KBM-7 (cell line): ENCODE results near the gene MBIP.

Experiments used
- DNase-seq: peaks from one replicate; pipeline ENCODE4 v3.0.0-alpha.2; 2015
- in situ Hi-C: fragments of 300-500 bp; cut with MboI; formaldehyde crosslinking; loops from 2 replicates; pipeline ENCODE4 v1.14.3; 2020; ENCODE audit warnings: low sequenced_read_pairs, low pct_unique_long_range_greater_than_20kb, mixed read lengths

The MBIP gene

DNA sequence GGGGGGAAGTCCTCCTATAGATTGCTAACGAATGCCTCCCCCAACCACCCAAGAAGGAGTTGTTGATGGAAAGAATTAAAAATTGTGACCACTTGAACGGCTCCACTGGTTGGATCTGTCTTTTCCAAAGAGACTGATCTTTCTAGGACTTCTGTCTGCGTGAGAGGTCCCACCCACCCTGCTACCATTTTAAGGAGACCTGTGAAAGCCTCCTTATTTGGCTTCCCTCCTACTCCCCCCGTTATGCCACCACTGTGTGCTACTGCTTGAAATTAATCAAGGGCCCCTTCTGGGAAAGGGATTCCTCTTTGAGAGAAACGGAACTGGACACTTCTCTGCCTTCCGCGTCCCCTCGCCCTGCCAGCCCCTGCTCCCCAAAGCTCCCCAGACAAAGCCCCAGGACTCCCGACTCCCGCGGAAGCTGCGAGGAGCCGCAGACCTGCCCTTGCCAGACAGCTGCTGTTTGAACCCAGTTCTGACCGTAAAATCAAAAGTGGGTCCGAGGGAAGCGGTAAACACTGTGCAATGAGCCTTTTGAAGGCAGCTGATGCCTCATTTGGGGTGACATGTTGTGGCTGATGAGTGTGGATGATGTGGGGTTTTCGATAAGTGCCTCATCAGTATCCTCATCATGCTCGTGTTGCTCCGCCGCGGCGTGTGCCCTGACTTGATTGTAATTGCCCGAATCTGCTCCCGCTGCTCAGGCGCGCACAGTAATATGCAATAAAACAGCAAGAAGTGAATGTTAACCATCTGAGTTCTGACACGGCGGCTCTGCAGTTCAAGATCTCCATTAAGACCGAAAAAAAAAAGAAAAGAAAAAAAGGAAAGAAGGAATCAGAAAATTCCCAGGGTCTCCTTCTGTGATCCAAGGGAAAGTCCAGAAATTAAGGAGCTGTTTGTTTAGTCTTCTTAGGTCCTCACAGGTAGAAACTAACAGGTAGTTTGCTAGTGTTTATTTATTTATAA lies 48.2 kb downstream of the MBIP start:
- no peak for DNase-seq
- in situ Hi-C loops, result no loop called here

DNA sequence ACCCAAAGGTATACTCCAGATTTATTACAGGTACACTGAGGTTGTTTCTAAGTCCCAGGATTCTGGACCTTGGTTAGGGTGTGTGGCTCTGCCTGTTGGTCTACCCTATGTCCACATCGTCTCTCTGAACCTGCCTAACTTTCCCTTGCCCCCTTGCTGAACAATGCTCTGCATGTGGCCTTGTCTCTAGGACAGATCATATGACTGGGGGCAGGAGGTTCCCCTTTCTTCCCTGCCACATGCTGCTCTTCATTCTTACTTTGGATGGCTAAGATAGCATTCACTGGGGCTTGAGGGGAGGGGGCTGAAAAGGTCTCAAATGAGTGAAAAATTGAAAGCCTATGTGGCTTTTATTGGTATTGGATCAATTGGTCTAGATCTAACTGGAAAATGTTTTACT lies 49.2 kb downstream of the MBIP start:
- peak; percentile 28 for DNase-seq
- in situ Hi-C loops, result no loop called here

DNA sequence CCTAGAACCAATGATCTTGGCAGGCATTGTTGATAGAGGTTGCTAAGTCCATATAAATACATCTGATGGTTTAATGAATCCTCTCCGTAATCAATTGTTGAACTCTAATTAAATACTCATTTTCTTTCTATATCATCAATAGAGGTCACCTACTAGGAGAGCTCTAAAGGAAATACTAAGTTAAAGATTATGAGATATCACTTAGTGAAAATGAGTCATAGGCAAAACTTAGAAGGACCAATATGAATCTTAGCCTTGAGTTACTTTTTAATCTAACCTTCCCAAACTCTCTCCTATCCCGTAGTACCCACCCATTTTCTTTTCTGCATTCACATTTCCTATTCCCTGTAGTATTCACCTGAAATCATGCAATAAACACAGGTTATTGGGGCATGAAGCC lies 50.2 kb downstream of the MBIP start:
- DNase-seq, result no peak
- in situ Hi-C loops, result no loop called here

DNA sequence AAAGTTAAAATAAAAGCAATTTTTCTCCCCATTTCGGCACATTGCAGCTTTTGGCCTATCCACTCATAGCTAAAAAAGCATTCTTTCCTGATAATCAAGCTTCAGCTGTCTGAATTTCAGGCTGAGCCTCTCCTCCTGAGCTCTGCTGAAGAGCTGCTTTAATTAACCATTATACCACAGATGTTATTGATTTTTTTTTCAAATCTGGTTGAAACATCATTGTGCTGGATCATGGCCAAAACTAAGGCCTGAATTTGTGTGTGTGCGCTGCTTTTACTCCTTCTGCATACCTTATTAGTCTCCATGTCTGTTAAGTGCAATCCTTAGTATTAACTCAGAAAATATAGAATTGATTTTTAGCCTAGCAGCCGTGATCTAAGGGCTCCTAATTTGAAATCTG lies 52.3 kb downstream of the MBIP start:
- no peak for DNase-seq
- in situ Hi-C loops, result no loop called here

DNA sequence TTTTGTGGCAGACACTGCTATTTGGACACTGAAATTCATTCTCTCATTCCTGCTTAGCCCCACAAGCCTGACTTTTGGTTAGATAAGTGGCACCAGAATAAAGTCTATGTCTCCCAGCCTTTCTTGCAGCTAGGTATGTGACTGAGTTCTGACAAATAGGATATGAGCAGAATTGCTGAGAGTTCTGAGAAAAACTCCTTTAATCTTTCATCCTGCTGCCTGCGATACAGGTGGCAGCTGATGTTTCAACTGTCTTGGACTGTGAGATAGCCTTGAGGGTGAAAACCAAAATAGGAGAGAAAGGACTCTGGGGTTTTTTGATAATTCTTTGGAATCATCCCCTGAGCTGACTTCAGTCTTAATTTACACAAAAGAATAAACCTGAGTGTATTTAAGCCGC lies 55.8 kb downstream of the MBIP start:
- in situ Hi-C loops, result no loop called here
- no peak for DNase-seq

DNA sequence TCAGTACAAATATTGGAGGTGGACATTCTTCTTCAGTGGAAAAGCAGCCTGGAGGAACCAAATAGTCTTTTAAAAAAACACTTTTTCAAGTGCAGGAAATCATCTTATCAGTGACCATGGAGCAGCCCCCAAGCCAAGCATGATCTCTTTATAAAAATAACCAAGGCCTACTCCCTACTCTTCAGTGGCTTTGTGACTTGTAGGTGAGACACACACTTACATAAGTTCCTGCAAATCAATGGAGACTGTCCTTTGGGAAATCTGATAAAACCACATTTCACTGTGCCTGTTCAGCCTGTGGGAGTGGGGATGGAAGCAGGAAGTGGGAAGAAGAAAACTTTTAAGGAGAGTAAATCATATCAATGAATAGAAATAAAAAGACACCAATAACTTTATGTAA lies 56.3 kb downstream of the MBIP start:
- DNase-seq, result no peak
- in situ Hi-C loops, result no loop called here

DNA sequence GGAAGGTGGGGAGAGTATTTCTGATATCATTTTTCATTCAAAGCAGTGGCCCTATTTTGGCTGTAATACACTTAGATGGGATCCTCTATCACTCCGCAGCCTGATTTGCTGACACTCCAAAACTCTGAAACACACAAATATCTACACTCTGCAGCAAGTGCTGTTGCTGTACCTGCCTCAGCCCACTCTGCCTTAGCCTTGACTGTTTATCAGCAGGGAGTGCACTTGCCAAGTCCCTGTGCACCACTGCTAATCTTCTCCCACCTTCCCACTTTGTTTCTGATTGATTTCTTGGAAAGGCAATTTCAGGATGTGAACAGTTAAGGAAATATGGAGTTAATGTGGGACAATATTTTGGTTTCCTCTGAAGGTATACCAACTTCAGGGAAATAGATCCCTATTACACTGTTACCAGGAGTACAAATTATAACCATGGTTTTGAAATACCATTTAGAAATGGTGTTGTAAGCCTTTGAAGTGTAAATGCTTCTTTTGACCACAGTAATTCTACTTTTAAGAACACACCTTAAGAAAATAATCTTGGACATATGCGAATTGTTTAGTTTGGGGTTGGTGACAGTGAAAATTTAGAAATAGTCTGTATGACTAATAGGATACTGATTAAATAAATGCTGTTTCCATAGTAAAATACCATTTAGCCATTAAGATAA lies 59.3 kb downstream of the MBIP start:
- no peak for DNase-seq
- in situ Hi-C loops, result no loop called here

DNA sequence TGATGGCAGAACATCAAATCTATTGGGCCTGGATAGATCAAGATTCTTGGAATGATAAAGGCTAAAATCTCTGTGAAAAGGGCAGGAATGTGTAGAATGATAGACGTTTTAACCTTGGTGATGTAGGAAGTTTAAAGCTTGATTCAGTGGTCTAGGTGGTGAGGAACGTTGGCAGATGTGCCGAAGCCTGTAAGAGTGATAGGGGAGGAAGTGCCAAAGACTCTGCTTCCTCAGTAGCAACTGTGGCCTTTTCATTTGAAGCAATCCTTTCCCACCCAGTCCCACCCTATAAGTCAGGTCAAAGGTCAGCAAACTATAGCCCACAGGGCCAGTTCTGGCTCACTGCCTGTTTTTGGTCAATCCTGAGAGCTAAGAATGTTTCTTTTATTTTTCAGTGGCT lies 62.2 kb downstream of the MBIP start:
- no peak for DNase-seq
- in situ Hi-C loops, result no loop called here

DNA sequence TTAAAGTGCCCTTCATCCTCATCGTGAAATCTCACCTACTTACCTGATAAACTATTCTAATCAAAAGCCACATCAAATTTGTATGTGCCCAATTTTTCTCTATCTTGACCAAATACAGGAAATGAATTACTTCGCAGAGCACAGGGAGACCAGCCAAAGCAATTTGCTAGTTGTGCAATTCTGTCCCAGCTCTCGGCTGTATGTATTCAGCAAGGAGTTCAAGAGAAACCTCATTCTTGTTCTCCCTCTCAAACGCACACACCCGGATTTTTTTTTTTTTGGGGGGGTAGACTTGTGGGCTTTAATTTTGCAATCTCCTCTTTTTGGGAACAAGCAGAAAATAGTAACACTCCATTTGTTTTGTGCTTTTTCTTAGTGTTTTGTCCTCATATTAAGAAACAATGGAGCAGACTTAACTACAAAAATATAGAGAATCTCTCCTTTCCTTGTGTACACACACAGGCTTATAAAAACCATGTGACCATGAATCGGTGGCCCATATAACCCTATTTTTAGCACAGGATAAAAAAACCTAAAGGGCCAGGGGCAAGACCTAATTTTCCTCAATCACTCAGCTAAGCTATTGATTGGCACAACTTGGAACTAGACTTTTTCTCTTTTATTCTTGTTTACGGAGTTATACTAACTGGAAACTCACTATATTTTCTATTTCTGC lies 64.2 kb downstream of the MBIP start:
- in situ Hi-C loops, result no loop called here
- DNase-seq, result peak; percentile 35

DNA sequence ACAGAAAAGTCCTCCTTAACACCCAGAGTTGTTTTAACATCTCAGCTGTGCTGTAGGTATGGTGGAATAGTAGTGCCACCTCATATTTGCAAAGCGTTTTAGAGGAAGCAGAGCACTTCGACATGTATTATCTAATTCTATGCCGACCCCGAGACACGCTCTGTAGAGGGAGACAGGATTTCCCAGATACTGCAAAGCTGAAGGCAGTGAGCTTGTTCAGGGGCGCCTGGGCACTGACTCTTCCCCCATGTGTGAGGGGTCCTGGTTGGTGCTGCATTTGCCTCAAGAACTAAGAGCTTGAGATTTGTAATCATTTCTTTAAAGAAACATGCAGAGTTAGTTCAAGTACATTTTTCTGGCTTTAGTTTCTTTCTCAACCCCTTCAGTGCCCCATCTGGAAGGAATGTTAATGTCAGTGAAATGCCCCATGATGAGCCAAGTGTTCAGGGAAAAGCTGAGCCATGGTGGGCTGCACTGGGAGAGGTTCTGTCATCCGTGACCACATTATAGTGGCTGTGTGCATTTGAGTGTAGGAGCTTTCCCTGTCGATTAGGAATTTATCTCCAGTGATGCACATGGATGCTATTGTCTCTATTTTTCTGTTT lies 66.3 kb downstream of the MBIP start:
- in situ Hi-C loops, result no loop called here
- DNase-seq, result no peak
